GM04504 (cell line): ENCODE results near the gene LMF1.
"Not testable (repeated sequence)": the region's sequence is repeated elsewhere in the genome, so short reads cannot be mapped to it uniquely, and the experiment has no call there.

Experiments used
- DNase-seq: peaks from one replicate; pipeline ENCODE4 v3.0.0-alpha.2; 2012; ENCODE audit warnings: low read depth

Gene LMF1

GRCh38 chr16:895371-895770 is 75.4 kb downstream of the LMF1 start:
- DNase-seq: no peak

- no peak for DNase-seq
These were observed 75.9 kb downstream of the LMF1 start for GRCh38 chr16:894841-895240.

- no peak for DNase-seq
These were observed 76.6 kb downstream of the LMF1 start for GRCh38 chr16:894136-894535.

- DNase-seq: no peak
These were observed 77.4 kb downstream of the LMF1 start for GRCh38 chr16:893360-893759.

GRCh38 chr16:892536-893255 is 78.1 kb downstream of the LMF1 start:
- DNase-seq: no peak

GRCh38 chr16:892006-892405 is 78.8 kb downstream of the LMF1 start:
- DNase-seq: no peak

- no peak for DNase-seq
These were observed 79.4 kb downstream of the LMF1 start for GRCh38 chr16:891353-891740.

- DNase-seq: no peak
These were observed 80.0 kb downstream of the LMF1 start for GRCh38 chr16:890716-891352.

GRCh38 chr16:890217-890616 is 80.6 kb downstream of the LMF1 start:
- no peak for DNase-seq

- no peak for DNase-seq
These were observed 81.2 kb downstream of the LMF1 start for GRCh38 chr16:889586-889985.

GRCh38 chr16:888901-889570 is 81.7 kb downstream of the LMF1 start:
- no peak for DNase-seq

- not testable (repeated sequence) for DNase-seq
These were observed 82.3 kb downstream of the LMF1 start for GRCh38 chr16:888456-888855.

- DNase-seq: no peak
These were observed 82.9 kb downstream of the LMF1 start for GRCh38 chr16:887846-888245.

GRCh38 chr16:886802-887731 is 83.7 kb downstream of the LMF1 start:
- no peak for DNase-seq

GRCh38 chr16:886084-886543 is 84.7 kb downstream of the LMF1 start:
- DNase-seq: no peak

GRCh38 chr16:885391-885790 is 85.4 kb downstream of the LMF1 start:
- DNase-seq: no peak

GRCh38 chr16:884232-884631 is 86.6 kb downstream of the LMF1 start:
- DNase-seq: no peak

- DNase-seq: no peak
These were observed 87.0 kb downstream of the LMF1 start for GRCh38 chr16:883781-884180.

GRCh38 chr16:883340-883739 is 87.4 kb downstream of the LMF1 start:
- DNase-seq: no peak

GRCh38 chr16:882671-883070 is 88.1 kb downstream of the LMF1 start:
- not testable (repeated sequence) for DNase-seq

GRCh38 chr16:882256-882655 is 88.5 kb downstream of the LMF1 start:
- DNase-seq: no peak
